ENCODE results near the gene PSORS1C2. TPM values are rescaled to one million over a fixed set of nuclear protein-coding genes. Genes with fewer than 3 reads are reported as not detected.
"Not testable (repeated sequence)": the region's sequence is repeated elsewhere in the genome, so short reads cannot be mapped to it uniquely, and the experiment has no call there.

The PSORS1C2 gene
- total RNA-seq (2014; rRNA removed; shearing (Covaris generic)), result not detected in 2 replicates
- polyA plus RNA-seq (2014; cell fraction: nucleus; rRNA removed), result not detected in 2 replicates

DNA sequence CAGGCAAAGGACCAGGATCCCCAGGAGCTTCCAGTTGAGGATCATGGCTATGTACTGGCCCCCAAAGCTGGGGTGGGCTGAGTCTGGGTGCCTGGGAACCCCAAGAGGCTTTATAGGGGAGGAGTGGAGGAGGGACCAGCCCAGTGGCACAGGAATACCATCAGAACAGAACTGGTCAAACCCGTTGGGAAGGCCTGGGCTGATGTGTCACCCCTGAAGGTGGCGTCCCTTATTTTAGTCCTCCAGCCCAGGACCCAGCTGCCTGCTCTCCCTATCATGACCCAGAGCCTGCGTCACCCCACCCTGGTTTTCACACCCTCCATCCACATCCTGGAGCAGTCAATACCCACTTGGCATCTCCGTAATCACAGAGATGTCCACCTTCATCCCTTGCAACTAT lies at the start of gene PSORS1C2:
Gene PSORS1C2, minus strand, starts transcription at position 85 of the 400 bp plus-strand sequence. Its CDS starts 40 bp downstream, at position 45.
- no peak for DNase-seq (ENCODE audit: extremely low read depth, low read depth)

GRCh38 chr6:31187780-31188194 lies 48.9 kb upstream of the PSORS1C2 start:
- DNase-seq (ENCODE audit: extremely low read depth, low read depth), result no peak

GRCh38 chr6:31186052-31186734 lies 47.3 kb upstream of the PSORS1C2 start:
- DNase-seq (ENCODE audit: extremely low read depth, low read depth), result no peak

DNA sequence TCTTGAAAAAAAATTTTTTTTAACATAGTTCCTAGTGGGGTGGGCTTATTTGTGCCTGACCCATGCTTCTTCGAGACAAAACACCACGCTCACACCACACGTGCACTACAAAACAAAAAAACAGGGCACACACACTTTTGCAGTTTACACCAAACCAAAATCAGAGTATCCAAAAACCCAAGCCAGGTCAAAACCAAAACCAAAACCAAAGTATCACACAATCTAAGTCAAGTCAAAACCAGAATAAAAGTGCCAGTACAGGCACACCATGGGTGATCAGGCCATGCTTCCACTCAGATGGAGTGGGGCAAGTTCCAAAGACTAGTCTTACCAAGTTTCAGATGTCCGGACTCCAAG lies 46.8 kb upstream of the PSORS1C2 start:
- not testable (repeated sequence) for DNase-seq (ENCODE audit: extremely low read depth, low read depth)

DNA sequence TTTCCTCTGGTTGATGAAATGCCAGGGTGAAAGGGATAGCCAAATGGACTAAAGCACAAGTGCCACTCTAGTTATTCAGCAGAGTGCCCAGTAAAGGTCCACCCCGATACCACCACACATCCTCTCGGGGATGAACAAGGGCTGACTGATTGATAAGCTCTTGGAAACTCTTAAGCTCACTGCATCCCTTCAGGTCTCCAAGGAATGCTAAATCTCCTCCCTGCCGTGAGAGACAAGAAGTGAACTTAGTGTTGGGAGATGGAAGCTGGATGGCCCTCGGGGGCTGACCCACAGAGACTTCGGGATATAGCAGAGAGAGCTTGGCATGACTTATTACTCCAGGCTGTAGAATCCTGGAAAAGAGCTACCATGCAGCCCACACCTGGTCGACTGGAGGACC lies 45.0 kb upstream of the PSORS1C2 start:
- not testable (repeated sequence) for DNase-seq (ENCODE audit: extremely low read depth, low read depth)

GRCh38 chr6:31183287-31183686 lies 44.4 kb upstream of the PSORS1C2 start:
- not testable (repeated sequence) for DNase-seq (ENCODE audit: extremely low read depth, low read depth)

GRCh38 chr6:31180500-31180899 lies 41.6 kb upstream of the PSORS1C2 start:
- DNase-seq (ENCODE audit: extremely low read depth, low read depth), result no peak

DNA sequence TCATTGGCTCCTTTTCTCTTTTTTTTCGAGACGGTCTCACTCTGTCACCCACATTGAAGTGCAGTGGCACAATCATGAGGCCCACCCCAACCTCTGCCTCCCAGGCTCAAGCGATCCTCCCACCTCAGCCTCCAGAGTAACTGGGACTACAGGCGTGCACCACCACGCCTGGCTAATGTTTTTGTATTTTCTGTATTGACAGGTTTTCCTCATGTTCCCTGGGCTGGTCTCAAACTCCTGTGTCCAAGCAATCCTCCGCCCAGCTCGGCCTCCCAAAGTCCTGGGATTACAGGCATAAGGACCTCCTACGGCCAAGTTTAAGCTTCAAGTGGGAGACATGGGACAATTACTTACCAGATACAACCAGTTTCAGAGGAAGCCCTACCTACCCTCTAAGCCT lies 41.0 kb upstream of the PSORS1C2 start:
- DNase-seq (ENCODE audit: extremely low read depth, low read depth), result no peak

GRCh38 chr6:31179042-31179386 lies 40.1 kb upstream of the PSORS1C2 start:
- no peak for DNase-seq (ENCODE audit: extremely low read depth, low read depth)

DNA sequence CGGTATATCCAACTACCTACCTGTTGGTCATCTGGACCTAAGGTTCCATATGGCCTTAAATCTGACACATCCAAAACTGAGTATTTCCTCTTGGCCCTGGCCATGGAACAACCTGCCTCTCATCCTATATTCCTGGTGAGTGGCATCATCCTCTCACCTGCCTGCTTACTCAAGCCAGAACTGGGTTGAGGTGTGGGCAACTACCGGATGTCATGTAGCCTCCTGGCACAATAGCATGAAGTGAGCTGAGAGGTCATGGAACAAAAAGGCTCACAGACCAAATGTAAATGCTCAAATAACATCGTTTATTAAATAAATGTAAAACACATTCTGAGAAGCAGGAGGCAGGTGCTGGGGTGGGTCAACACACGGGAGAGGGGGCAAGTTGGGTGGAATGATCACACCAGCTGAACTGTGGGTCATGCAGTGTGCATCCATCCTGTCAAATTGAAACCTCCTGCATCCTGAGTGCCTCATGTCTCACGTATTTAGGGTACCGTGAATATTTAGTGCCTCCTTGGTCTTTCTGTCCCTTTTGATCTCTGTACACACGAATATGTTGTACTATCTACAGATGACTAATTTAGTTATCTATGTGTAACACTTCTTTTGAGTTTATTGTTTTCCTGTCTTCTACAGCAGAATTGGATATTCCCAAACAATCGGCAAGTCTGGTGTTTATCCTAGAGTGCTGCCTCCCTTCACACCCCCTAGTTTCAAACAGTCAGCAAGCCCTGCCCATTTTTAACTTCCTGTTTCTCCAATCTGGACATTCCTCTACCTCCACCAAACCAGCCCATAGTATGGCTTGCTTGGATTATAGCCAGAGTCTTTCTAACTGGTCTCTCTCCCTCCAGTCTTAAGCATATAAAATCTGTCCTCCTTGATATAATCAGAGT lies 39.5 kb upstream of the PSORS1C2 start:
- no peak for DNase-seq (ENCODE audit: extremely low read depth, low read depth)

- DNase-seq (ENCODE audit: extremely low read depth, low read depth), result no peak
Observed at GRCh38 chr6:31175971-31176370, 37.1 kb upstream of the PSORS1C2 start.

DNA sequence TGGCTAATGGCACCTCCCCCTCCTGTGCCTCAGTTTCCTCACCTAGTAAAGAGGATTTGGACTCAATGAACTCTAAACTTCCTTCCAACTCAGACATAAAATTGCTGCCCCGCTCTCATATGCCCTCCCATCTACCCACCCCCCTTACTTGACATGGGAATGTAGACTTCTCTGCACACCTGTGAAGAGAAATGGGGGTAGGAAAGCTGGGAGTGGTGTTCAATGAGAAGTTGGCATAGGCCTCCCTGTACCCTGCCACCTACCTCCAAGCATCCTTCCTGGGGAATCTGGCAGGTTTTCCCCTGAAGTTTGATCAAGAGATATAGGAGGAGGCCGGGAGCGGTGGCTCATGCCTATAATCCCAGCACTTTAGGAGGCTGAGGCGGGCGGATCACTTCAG lies 35.5 kb upstream of the PSORS1C2 start:
- DNase-seq (ENCODE audit: extremely low read depth, low read depth), result no peak

DNA sequence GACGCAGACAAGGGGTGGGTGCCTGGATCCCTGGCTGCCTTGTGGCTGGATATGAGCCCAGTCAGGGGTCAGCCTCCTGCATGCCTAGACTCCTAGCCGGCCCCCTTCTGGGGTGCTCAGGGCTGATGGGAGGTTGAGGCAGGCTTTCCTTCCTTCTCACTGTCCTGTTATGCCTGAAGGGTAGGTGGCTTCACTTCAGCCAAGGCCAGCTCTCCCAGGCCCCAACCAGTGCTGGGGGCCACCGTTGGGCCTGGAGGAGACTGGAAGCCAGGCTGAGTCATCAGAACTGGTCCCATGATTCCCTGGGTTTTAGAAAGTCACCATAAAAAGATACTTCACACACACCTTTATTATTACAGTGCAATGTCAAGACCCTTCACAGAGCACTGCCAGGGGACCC lies 34.5 kb upstream of the PSORS1C2 start:
- no peak for DNase-seq (ENCODE audit: extremely low read depth, low read depth)

- DNase-seq (ENCODE audit: extremely low read depth, low read depth), result no peak
Observed at GRCh38 chr6:31172973-31173384, 34.1 kb upstream of the PSORS1C2 start.

DNA sequence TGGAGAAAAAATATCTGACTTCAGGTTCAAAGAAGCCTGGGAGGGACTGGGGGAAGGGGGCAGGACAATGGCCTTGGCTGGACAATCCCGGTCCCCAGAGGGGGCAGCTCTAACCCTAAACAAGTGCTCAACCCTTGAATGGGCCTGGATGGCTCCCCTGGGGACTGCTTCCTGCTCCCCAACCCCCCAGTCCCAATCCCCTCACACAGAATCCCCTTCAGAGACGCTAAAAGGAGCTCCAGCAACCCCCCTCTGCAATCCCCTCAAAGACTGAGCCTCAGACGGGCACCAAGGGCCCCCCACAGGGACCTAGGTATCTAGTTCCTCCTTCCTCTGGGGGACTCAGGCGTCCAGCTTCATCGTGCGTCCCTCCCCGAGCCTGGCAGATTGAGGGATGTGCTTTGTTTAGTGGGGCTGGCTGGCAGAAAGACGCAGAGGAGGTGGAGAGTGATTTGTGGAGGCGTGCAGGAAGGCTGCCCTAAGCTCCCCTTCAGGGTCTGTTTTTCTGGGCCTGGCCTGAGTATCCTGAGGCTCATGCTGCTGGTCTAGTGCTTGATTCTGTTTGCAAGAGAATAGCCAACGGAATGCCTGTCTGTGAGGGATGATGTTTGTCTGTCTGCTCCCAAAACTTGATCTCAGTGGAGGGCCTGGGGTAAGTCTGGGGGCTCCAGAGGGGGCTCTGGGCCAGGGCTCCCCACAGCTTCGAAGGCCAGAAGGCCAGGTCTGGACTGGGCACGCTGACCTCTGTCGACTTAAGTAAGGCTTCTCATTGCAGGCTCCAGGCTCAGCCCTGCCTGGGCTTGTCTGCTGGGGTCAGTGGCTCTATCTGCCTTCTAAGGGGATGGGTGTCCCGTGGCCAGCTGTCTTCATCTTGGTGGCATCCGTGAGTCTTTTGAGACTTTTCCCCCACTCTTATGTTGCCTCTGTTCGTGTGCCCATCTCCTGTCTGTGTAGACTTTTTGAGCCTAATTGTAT lies 33.4 kb upstream of the PSORS1C2 start:
- DNase-seq (ENCODE audit: extremely low read depth, low read depth), result no peak

GRCh38 chr6:31170987-31171671 lies 32.3 kb upstream of the PSORS1C2 start:
- no peak for DNase-seq (ENCODE audit: extremely low read depth, low read depth)

DNA sequence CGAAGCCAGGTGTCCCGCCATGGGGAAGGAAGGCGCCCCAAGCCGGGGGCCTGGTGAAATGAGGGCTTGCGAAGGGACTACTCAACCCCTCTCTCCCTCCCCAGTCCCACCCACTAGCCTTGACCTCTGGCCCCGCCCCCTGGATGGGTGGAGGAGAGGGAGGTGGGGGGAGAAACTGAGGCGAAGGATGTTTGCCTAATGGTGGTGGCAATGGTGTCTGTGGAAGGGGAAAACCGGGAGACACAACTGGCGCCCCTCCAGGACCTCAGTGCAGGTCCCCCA lies 31.7 kb upstream of the PSORS1C2 start, which contains the start of gene POU5F1:
Gene POU5F1, minus strand, starts transcription at position 83 of the 282 bp plus-strand sequence. Its CDS starts 62 bp downstream, at position 21.
- no peak for DNase-seq (ENCODE audit: extremely low read depth, low read depth)

GRCh38 chr6:31169858-31170599 lies 31.2 kb upstream of the PSORS1C2 start:
- not testable (repeated sequence) for DNase-seq (ENCODE audit: extremely low read depth, low read depth)

DNA sequence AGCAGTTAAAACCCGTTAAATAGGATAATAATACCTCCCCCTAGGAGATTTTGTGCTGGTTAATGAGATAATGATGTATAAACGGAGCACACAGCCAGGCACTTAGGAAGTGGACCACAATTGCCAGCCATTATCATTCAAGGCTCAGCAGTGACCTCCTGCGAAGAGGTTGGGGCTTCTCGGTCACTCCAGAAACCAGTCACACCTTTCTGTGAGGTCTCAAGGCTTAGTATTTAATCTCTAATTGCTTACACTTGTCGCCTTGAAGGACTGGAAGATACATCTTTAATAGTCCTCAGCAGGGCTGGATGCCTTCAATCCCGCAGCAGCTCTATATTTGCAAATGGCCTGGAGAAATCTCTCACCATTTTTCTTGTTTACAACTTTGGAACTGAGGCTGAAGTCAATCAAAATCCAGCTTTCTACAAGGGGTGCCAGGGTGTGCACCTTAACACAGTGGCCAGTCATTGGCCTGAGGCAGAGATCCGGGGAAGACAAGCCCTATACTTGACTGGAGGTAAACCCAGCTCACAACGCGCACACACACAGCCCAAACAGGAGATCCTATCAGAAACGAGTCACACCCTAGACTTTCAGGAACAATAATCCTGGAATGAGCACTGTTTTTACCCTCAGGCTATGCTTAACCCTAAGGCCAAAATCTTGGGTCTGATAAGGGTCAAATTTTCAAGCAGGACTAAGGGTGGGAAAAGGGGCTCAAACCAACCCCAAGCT lies 30.4 kb upstream of the PSORS1C2 start:
- DNase-seq (ENCODE audit: extremely low read depth, low read depth), result no peak
